NCI-H2081 treated with DMSO at 0.1 percent for 48 hours (cell line): Measurements from ENCODE around the gene PHF21A.
A peak's percentile ranks its signal among the peaks of the same experiment; 100 is the strongest.
"Not testable (repeated sequence)": the region's sequence is repeated elsewhere in the genome, so short reads cannot be mapped to it uniquely, and the experiment has no call there.

Source experiments
- DNase-seq: peaks from one replicate; lab custom pipeline; 2025; lab: John Stamatoyannopoulos, UW

Gene PHF21A

DNA sequence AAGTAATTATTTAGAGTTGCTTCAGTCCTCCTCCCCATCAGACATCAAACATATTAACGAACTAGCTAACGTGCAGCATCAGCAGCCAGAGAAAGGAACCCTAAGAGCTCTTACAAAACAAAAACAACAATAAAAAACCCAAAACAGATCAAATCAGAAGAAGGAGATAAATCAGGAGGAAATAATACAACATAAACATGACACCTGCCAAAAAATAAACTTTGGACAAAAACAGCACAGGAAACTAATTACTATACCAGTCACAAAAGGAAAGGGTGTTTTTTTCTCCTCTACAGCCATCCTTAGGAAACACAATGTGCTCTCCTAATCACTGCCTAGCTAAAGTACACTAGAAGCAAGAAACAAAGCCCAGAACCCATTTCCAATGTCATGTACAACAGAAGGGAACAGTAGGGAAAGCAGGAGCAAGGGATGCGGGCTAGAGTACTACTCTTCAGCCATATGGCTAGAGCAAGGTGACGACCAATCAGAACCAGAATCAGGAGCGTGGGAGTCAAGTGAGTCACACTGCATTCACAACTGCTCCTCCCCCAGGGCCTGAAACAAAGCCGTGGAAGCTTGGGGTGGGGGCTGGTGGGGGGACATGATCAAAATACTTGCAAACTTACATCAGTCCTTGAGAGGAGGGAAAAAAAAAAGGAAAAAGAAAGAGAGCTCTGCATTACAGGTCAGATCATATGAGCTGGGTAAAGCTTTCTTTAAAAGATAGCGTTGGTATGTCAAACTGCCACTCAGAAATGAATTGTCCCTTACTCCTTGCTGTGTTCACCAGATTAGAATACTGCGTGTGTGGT is 138.4 kb downstream of the PHF21A start:
- no peak for DNase-seq

DNA sequence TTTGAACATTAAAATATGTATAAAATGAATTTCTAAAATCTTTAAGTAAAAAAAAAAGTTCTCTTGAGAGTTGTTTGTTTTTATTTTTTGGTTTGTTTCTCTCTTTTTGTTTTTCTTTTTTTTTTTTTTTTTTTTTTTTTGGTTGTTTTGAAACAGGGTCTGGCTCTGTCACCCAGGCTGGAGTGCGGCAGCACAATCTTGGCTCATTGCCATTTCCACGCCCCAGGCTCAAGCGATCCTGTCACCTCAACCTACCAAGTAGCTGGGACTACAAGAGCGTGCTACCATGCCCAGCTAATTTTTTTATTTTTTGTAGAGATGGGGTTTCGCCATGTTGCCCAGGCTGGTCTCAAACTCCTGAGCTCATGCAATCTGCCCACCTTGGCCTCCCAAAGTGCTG is 139.4 kb downstream of the PHF21A start:
- DNase-seq = not testable (repeated sequence)

DNA sequence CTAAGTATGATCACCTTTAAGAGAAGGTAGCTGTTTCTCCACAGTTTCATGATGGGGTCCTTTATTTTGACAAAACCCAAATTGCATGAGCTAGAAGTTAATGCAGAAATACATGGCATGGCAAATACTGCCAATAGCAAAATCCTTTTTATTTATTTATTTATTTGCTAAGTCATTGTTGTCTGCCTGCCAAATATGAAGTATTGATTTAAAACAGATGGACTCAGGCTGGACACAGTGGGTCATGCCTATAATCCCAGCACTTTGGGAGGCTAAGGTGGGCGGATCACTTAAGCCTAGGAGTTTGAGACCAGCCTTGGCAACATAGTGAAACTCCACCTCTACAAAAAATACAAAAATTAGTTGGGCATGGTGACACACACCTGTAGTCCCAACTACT is 146.4 kb downstream of the PHF21A start:
- no peak for DNase-seq

DNA sequence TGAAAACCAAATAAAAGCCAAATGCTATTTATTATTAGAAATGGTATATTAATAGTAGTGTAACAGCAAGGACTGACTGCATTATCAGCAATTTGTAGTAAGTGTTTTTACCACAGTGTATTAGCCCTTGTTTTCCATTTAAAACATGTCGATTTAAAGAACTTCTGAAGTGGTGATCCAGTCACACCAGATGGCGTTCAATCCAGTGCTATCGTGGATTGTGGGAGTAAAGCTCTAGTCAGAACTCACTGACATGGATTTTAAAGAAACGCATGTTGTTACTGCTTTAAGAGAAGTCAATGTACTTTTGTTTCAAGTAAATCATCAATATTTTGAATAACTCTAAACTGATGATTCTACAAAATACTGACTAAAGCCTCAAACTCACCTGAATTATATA is 147.7 kb downstream of the PHF21A start:
- no peak for DNase-seq

DNA sequence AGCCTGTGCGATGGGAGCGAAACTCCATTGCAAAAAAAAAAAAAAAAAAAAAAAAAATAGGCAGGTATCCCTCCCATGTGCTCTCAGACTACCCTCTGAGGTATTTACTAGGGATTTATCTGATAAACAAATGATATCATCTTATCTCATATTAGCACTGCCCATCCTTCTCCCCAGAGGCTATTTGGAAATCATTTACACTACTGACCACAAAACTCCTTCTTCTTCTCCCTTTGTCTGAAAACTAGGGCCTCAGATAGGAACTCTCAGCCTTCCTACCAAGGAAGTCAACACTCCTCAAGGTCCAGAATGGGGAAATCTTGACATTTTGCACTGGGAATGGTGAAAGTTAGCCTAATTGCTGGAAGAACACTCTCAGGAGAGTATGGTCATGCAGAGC is 152.4 kb downstream of the PHF21A start:
- no peak for DNase-seq

DNA sequence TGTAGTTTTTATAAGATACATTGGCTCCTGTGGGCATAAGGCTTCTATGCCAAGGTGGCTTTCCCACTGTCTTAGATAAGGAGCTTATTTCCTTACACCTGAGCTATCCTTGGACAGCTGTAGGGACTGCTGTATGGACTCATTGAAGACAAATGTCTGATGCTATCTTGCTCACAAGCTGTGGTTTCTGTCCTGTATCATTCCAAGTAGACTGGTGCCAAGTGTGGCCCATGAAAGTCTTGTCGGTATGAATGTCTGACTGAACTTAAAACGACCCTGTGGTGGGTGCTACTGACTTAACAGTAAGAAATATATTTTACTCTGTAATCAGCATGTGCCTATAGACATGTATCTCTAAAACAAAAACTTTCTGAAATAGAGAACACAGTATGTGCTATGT is 153.7 kb downstream of the PHF21A start:
- DNase-seq = no peak

DNA sequence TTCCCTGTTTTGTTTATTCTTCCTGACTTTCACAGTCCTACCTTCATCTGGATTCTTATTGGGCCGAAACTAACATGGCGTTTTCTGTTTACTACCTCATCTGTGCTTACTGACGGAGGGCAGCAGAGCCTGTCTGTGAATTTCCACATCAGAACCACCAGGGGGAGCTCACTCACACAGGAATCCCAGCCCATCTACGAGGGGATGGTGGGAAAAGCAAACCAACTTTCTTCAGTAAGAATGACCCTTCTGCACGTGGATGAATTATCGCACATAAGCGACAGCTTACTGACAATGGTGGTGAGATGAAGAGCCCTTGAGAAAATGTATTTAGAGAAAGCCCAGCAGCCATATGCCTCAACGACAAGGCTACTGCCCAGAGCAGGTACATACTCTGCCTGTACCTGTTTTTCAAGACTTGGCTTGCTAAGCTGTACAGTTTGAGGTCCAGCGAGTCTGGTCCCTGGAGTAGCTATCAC is 156.3 kb downstream of the PHF21A start:
- DNase-seq = peak; percentile 15

DNA sequence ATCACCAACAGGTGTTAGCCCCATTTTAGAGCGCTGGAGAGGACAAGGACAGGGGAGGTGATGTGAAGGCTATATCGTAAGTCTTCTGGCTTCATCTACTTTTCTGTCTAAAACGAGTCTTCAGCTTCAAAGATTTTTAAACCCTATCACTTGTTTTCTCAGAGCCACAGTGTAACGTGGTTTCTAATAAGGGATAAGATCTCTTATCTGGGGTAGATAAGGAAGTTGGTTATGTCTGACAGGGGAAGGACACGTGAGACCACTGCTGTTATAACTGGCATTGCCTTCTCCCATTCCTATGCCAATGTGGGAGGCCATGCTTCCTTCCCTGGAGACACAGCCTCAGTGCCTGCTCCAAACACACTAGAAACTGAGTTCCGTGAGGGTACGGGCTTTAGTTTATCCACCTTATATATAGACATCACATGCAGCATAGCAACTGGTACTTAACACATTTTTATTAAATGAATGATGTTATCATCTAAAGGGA is 159.5 kb downstream of the PHF21A start:
- DNase-seq = no peak

DNA sequence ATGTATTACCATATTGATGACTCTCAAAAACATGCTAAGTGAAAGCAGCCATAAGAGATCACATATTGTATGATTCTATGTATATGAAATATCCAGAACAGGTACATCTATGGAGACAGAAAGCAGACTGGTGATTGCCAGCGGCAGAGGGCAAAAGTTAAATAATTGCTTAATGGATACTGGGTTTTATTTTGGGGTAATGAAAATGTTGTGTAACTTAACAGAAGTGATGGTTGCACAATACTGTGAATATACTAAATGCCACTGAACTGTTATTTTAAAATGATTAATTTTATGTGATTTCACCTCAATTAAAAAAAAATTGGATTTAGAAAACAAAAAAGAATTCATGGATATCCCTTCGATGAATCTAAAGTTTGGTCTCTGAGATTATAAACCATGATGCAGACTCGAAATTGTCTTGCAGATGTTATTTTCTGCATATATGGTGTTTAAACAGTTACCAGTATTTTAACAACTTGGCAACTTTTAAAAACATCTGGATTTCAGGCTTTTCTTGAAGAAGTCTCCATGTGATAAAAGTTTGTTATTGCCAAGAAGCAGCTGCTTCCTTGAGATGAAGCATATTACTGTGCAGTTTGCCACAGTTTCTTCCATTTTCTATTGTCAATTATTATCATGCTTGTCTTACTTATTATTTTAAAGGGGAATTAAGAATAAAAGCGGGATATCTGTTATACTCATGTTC is 160.7 kb downstream of the PHF21A start:
- no peak for DNase-seq

DNA sequence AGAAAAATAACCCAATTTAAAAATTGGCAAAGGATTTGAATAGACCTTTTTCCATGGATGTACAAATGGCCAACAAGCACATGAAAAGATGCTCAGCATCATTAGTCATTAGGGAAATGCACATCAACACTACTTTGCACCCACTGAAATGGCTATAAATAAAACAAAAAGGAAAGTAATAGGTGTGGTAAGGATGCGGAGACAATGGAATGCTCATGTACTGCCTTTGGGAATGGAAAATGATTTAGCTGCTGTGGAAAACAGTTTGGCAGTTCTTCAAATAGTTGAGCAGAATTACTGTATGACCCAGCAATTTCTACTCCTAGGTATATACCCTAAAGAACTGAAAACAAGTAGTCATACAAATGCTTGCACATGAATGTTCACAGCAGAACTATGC is 161.4 kb downstream of the PHF21A start:
- DNase-seq = no peak

DNA sequence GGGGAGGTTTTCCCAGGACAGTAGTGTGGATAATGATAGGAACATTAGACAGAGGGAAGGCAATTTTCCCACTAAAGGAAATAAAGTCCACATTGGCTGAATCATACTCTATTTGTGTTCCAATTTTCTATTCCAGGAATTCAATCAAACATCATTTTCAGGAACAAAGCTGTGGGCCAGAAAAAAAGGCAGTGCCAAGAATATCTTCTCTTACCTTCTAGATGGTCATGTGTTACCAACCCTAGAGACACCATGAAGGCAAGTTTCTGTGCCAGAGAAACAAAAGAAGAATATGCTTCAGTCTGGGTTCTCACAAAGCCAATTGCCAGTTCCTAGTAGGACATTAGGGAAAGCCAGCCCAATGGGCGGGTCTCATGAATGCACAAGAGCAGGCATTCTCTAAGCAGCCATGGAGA is 171.3 kb downstream of the PHF21A start:
- DNase-seq = no peak

DNA sequence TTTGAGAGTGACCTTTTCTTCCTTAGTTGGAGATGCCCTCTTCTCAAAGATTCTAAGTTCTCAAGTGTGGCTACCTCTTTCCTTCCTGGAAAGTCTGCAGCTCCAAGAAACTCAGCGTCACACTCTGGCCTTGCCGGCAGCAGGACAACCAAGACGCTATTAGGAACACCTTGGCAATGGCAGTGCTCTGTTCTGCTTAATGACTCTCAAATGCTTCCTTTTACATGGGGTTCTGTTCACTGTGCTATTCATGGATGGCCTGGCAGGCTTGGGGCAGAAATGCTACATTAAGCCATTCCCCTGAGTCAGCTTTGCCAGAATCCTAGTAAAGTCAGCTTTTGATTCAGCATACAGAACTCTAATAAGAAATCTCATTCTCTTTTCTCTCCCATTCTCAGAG is 172.9 kb downstream of the PHF21A start:
- DNase-seq = no peak

DNA sequence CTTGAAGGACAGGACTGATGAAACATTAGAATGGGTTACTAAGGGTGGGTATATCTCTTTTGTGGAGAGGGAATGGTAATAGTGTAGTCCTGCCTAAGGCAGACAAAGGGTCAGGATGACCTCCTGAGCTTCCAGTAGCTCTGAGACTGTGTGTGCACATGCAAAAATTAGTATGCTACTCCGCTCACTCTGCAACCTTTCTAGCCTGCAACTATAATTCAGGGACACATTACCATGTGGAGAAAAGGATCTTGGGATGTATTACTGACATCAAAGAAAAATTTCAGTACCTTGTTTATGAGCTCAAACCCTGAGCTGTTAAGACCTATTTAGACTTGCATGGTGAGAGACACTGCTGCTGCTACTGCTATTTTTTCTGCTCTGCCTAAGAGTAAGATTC is 173.4 kb downstream of the PHF21A start:
- DNase-seq = no peak

DNA sequence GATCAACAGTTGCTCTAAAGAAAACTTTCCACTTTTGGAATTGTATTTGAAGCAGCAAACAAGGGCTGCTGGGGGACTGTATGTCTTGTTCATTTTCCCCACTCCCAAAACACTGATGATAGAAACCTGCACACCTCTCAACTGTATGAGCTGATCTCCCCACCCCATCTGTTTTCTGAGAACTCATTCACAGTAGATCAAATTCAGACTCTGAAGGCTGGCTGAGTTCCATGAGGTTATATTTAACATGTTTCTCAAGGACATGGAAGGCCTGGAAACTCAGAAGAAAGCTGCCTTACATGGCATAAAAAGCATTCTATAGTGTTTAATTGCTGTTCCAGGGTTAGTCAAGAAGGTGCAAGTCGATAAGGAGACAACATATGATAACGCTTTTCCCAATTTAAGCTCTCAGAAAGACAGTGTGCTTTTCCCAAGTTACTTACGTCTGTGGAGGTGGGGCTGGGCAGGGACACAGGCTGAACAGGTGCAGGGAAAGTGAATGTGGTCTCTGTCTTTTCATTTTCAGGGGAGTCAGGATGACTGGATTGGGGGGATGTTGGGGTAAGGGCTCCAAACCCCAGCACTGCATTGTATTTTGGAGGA is 175.8 kb downstream of the PHF21A start:
- DNase-seq = no peak

DNA sequence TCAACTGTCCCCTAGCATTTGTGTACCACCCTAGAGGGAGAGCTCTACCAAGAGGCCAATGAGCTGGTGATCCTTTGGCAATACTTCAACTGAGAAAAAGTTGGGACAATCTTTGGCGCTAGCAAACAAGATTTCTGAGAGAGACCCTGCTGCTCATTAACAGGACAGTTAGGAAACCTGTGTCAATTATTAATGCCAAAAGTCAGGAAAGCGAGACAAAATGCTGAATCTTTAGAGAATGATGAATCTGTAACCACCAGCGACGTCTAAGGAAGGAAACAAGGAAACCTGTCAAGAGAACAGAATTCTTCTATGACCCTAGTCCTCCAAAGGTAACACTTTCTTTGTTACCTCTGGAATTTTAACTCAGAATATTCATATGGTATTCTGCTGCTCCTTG is 178.9 kb downstream of the PHF21A start:
- DNase-seq = no peak

DNA sequence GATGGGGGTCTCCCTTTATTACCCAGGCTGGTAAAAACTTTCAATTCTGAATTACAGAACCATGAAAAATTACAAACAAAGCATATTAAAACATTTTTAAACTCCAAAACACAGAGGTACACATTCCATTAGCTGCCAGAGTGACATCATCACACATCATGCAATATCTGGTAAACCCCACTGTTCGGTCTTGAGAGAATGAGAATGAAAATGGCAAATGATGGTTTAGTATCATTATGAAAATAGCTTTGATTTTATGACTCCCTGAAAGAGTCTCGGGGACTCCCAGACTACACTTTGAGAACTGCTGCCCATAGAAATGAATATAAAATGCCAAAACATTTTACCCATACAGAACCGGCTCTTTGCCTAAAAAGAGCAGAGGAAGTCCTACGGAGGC is 180.0 kb downstream of the PHF21A start:
- no peak for DNase-seq

DNA sequence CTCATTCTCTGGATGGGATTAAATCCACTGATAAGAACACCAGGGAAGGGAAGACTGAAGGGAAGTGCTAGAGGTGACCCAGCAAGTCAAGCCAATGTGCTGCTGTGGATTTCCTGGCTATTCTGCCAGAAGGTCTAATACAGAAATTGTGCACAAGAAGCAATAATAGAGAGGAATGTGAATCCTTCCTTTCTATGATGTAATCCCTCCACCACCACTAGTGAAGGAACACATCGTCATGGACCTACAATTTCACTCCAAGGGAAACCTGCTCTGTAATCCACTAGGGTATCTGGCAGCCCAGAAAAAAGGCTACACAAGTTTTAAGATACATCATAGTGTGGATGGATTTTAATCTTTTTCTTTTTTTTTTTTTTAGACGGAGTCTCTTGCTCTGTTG is 181.4 kb downstream of the PHF21A start:
- no peak for DNase-seq

DNA sequence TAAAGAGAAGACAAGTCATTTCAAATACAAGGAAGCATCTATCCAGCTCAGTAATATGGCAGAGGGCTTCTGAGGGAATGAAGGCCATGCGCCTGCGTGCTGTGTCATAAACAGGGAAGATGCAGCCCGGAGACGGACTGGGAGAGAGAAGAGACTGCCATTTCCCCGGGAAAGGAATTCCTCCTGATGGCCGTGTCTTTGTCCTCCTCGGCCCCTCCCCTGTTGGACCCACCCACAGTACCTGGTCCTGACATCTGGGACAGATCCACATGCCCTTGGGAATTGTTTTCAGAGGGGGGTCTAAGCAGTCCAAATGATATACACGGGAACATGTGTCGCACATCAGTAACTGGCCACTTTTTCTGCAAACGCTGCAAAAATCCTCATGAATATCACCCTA is 183.3 kb downstream of the PHF21A start:
- DNase-seq = no peak

DNA sequence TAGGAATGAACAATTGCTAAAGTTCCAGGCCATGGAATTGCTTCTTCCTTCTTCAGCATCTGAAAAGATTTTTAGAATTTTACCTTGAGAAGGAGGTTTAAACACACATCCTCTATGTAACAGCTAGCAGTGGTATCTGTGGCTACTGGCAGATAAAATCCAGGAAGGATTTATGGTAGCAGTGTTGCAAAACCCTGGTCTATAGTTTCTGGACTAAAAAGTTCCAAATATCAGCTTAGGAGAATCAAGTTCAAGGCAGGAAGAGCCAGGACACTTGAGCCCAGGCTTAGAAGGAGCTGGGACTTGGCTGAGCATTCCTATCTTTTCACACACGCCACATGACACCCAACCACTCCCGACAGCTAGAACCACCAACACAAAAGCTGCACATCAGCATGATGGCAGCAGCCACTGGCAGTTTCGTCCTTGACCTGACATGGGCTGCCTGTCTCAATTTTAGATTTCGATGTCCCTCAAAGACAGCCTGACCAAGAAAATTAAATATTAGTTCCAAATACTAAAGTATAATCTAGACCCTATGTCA is 184.7 kb downstream of the PHF21A start:
- no peak for DNase-seq

DNA sequence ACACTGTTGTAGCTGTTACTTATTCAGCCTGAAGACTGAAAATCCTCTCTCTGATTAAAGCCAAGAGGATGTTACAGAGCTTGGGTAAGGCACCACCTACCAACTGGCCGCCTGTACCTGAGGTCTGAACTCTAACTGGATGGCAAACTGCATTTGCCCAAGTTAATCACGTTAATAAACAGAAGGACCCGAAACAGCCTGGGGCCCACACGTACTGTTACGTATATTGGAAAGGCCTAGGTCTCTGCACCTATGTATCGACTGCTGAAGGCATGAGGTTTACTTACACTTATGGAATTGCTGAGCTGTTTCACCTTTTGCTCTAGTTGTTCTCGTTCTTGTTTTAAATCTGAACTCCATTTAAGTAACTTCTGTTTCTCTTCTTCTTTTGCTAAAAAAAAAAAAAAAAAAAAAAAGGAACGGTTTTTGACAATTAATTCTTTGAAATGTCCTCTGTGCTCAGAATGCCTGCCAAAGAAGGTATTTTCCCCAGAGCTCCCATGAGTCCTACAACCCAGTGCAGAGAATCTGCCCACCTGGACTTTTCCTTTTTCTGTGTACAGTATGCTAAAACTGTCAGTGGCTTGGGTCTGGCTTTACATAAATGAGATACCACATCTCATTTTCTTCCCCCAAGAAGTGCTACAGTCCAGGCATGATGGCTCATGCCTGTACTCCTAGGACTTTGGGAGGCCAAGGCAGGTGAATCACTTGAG is 185.7 kb downstream of the PHF21A start:
- no peak for DNase-seq

DNA sequence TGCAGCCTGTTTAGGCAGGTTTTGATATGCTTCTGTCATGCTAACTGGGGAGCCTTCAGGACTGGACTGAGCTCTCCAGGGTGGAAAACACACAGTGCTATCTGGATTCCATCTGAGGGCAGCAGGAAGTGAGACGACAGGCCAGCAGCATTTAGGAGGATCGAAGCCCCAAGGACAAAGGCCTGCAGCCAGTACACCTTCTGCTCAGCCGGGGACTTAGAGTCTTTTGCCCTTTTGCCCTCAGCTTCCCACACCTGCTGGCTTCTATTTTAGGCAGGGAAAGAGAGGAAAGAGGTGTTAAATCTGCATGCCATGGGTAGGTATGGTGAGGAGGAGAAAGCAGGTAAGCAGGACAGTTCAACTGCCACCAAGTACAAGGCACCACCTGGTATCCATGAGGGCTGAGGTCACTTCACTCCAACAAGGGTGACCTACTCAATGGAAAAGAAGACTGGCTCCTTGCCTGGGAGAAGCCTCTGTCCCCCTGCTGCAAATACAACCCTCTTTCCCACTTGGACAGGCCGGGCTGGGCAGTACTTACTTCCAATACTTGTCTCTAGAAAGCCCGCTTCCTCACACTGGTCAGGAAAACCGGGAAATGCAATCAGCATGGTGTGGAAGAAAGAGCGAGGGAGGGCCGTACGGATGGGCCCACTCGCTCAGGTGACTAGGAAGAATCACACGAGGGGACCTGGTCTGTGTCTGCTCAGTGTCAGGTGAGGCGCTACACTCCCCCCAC is 186.5 kb downstream of the PHF21A start:
- no peak for DNase-seq
